GM12873 (cell line): ENCODE measurements around the gene ATP2A1.

Experiments used
- TF ChIP-seq, protein P1 (sequence below): IDR thresholded peaks from 2 replicates; pipeline ENCODE4 v1.5.1; 2012; ENCODE audit warnings: low read depth, mild to moderate bottlenecking, moderate library complexity, low read length, control low read depth; ENCODE audit not compliant: insufficient read depth; ENCODE audit errors: missing control alignments

ATP2A1 gene

DNA sequence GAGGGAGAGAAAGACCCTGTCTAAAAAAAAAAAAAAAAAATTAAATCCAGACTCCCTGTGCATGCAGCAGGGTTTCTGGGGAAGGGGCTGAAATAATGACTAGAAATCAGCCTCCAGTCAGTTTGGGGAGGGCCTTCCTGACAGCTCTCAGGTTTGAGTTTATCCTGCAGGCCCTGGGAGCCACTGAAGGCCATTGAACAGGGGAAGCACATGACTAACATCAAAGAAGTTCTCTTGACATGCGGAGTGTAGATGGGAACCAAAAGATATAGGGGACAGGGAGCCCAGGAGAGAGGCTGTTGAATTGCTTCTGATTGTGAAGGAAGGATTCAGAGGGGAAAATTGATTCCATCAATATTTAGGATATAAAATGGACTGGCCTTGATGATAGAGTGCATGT, 49.5 kb downstream of the ATP2A1 start:
- TF ChIP-seq, protein P1, sequence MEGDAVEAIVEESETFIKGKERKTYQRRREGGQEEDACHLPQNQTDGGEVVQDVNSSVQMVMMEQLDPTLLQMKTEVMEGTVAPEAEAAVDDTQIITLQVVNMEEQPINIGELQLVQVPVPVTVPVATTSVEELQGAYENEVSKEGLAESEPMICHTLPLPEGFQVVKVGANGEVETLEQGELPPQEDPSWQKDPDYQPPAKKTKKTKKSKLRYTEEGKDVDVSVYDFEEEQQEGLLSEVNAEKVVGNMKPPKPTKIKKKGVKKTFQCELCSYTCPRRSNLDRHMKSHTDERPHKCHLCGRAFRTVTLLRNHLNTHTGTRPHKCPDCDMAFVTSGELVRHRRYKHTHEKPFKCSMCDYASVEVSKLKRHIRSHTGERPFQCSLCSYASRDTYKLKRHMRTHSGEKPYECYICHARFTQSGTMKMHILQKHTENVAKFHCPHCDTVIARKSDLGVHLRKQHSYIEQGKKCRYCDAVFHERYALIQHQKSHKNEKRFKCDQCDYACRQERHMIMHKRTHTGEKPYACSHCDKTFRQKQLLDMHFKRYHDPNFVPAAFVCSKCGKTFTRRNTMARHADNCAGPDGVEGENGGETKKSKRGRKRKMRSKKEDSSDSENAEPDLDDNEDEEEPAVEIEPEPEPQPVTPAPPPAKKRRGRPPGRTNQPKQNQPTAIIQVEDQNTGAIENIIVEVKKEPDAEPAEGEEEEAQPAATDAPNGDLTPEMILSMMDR, result no peak

DNA sequence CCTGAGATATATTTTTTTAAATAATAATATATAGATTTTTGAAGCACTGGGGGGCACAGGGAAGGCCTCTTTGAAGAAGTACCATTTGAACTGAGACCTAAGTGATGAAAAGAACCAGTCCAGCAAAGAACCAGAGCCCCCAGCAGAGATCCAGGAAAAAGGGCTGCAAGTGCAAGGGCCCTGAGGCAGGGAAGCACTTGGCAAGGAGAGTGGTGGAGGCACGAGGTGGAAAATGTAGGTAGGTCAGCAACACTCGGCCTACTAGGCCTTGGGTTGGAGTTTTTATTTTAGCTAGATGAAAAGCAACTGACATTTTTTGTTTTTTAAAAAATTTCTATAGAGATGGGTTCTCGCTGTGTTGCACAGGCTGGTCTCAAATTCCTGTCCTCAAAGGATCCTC, 51.9 kb downstream of the ATP2A1 start:
- TF ChIP-seq, protein P1, result no peak

DNA sequence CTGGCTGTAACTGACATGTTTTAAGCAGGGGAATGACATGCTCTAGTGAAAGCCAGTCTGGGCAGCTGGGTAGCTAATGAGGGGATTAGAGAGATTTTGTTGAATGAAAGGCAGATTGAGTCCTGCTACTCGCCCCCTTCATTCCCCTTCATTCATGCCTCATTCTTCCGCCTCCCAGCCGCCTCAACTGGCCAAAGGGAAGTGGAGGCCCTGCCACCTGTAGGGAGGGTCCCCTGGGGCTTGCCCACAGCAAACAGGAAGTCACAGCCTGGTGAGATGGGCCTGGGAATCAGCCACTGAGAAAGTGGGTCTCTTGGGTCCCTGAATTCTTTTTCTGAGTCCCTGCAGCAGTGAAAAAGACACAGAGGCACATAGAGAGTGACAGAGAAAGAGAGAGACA, 52.4 kb downstream of the ATP2A1 start:
- TF ChIP-seq, protein P1, result no peak

GRCh38 chr16:28931801-28932225, 53.5 kb downstream of the ATP2A1 start, which contains the start of gene CD19:
CD19 (plus strand) TSS chr16:28931971; CDS start chr16:28932001, 30 bp downstream.
- TF ChIP-seq, protein P1, result no peak

- TF ChIP-seq, protein P1, result no peak
Measured at GRCh38 chr16:28932339-28933141, 54.3 kb downstream of the ATP2A1 start.

- TF ChIP-seq, protein P1, result no peak
Measured at GRCh38 chr16:28933171-28933570, 54.9 kb downstream of the ATP2A1 start.

- TF ChIP-seq, protein P1, result no peak
Measured at GRCh38 chr16:28935346-28935745, 57.1 kb downstream of the ATP2A1 start.
